Fibroblast of peridontal ligament (primary cell): ENCODE data around the gene GPR6.

Experiments used
- DNase-seq: peaks from one replicate; pipeline ENCODE4 v3.0.0-alpha.2; 2010; ENCODE audit errors: extremely low read depth

GPR6 gene

GRCh38 chr6:109999740-110000139 is 21.6 kb downstream of the GPR6 start:
- no peak for DNase-seq

- no peak for DNase-seq
Measured at GRCh38 chr6:110002676-110003075, 24.6 kb downstream of the GPR6 start.

DNA sequence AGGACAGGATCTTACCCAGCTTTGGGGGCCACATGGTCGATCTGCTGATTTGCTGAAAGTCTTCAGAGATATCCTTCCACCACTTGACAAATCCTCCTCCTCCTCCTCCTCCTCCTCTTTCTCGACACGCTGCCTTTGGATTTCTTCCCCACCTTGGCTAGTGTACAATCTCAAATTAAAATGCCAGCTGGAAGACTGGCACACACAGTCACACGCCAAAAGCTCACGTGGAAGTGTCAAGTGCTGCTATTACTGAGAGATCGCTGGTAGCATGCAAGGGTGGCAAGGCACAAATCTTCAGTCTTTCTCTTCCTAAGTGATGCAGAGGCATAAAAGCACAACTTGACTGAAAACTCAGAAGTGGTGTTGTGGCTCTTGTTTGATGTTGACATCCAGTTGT is 35.3 kb downstream of the GPR6 start:
- DNase-seq = no peak

DNA sequence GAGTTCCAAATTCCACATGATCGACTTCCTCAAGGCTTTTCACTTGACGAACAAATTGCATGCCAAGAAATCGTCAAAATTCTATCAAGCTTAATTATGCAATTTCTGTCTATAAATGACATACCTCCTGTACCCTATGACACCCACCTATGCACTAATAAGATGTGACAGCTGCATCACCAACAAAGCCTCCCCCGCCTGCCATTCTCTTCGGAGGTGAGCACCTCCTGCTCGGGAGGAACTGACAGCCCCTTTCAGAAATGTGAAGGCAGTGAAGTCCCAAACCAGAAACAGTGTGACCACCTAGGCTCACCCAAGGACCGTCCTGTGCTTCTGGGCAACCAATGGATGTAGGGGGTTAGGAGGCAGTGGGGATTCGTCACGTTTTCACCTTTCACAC is 37.1 kb downstream of the GPR6 start:
- DNase-seq = no peak

DNA sequence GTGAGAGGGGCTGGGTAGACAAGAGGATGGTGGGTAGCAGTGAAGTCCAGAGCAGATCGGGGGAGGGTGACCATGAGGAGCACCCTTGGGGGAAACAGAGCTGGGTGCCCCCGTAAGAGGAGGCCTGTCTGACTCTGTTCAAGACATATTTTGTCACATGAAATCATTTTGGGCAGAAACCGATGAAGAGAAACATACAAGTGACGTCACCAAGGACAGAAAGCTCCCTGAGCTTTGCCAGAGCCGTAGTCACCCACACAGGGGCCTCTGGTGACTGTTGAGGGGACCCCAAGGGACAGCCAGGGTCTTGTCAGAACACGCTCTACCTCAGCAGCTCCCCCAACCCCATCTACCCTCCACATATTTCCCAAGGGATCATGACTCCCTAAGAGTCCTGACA is 39.2 kb downstream of the GPR6 start:
- no peak for DNase-seq

DNA sequence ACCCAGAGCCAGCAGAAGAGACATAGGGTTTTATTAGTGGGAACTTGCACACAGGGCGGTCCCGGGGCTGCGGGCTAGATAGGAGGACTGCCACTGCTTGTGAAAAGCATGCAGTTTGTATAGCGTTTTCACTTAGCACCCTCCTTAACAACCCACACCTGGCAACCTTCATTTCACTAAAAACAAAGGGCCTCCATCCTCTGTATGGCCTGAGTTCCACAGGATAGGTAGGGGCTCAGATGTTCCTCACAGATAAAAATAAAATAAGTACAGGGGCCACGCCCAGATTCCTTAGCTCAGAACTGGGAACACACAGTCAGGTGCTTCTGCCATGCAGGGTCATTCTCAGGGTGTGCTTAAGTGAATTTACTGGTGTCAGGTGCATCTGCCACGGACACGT is 39.8 kb downstream of the GPR6 start:
- no peak for DNase-seq

GRCh38 chr6:110018486-110018885 is 40.4 kb downstream of the GPR6 start:
- no peak for DNase-seq

DNA sequence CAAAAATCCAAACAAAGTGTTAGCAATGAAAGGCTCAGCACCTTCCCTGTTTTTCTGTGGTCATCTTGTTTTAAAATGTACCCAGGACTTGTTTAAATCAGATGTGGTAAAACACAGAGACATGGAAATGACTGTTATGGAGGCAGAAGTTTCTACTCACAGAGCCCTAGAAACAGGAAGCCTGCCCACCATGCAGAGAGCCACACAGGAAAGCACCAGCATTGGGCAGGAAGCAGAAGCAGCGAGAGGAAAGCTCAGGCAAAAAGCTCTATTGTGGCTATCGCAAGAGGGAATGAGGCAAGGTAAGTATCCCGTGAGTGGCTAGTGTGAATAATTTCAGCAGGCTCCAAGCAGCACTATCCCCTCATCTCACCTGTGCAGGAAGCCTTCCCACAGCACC is 42.8 kb downstream of the GPR6 start:
- DNase-seq = no peak

DNA sequence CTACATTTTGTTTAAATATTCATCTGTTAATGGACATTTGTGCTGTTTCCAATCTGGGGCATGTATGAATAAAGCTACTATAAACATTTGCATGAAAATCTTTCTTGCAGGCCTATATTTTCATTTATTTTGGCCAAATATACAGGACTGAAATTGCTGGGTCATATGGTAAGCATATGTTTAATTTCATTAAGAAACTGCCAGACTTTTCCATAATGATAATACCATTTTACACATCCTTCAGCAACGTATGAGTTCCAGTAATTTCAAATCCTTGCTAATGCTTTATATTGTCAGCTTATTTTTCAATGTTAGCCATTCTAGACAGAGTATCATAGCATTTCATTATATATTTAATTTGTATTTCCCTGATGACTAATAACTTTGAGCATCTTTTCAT is 51.0 kb downstream of the GPR6 start:
- no peak for DNase-seq
